ENCODE results near the gene ZNF766.

- TF ChIP-seq CTCF (IDR thresholded peaks at IDR 0.05; ENCODE audit: low read depth, low read length, poor library complexity, severe bottlenecking): no peak
- no peak for TF ChIP-seq EZH2phosphoT487 (IDR thresholded peaks at IDR 0.05; ENCODE audit: borderline replicate concordance, low read length)
Observed at GRCh38 chr19:52244021-52244420, 25.4 kb upstream of the ZNF766 start.
